ENCODE data around the gene KRT13.

- no peak for TF ChIP-seq CTCF (conservative IDR thresholded peaks at IDR 0.05)
- no peak for TF ChIP-seq ZFX (IDR thresholded peaks at IDR 0.05)
Observed at GRCh38 chr17:41507315-41507880, 2.0 kb upstream of the KRT13 start.
